C4-2B (cell line): ENCODE measurements around the gene SF3B3.
A peak's percentile ranks its signal among the peaks of the same experiment; 100 is the strongest.

Experiments
- H3K27ac ChIP-seq: fragments of 450-650 bp; 2 replicates; pipeline ENCODE4 v1.5.1; 2017
- ZFX ChIP-seq: fragments of 450-650 bp; IDR thresholded peaks from 2 replicates; pipeline ENCODE4 v1.6.1; 2017
- TF ChIP-seq, protein P1 (sequence below): fragments of 450-650 bp; conservative IDR thresholded peaks from 2 replicates; pipeline ENCODE4 v1.5.1; 2017; ENCODE audit warnings: mild to moderate bottlenecking

Gene SF3B3

DNA sequence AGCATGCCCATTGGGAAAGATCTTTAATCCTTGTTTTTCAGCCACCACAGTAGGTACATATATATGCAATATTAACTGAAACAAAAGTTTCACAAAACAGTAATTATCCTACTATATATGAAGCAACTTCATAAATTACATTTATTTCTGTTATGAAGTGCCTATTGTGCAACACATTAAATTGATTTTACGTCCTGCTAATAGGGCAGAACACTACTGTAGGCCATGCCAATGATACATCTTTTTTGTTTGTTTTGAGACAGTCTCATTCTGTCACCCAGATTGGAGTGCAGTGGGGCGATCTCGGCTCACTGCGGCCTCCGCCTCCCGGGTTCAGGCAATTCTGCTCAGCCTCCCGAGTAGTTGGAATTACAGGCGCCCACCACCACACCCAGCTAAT lies 29.1 kb downstream of the SF3B3 start:
- TF ChIP-seq, protein P1, sequence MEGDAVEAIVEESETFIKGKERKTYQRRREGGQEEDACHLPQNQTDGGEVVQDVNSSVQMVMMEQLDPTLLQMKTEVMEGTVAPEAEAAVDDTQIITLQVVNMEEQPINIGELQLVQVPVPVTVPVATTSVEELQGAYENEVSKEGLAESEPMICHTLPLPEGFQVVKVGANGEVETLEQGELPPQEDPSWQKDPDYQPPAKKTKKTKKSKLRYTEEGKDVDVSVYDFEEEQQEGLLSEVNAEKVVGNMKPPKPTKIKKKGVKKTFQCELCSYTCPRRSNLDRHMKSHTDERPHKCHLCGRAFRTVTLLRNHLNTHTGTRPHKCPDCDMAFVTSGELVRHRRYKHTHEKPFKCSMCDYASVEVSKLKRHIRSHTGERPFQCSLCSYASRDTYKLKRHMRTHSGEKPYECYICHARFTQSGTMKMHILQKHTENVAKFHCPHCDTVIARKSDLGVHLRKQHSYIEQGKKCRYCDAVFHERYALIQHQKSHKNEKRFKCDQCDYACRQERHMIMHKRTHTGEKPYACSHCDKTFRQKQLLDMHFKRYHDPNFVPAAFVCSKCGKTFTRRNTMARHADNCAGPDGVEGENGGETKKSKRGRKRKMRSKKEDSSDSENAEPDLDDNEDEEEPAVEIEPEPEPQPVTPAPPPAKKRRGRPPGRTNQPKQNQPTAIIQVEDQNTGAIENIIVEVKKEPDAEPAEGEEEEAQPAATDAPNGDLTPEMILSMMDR: no peak
- TF ChIP-seq ZFX: no peak

GRCh38 chr16:70553645-70554044 lies 30.0 kb downstream of the SF3B3 start:
- no peak overlapping the region for H3K27ac ChIP-seq
- TF ChIP-seq, protein P1: no peak
- no peak for TF ChIP-seq ZFX

More for the DNA sequence above, 29.1 kb downstream of the SF3B3 start:
- no peak overlapping the region for H3K27ac ChIP-seq

DNA sequence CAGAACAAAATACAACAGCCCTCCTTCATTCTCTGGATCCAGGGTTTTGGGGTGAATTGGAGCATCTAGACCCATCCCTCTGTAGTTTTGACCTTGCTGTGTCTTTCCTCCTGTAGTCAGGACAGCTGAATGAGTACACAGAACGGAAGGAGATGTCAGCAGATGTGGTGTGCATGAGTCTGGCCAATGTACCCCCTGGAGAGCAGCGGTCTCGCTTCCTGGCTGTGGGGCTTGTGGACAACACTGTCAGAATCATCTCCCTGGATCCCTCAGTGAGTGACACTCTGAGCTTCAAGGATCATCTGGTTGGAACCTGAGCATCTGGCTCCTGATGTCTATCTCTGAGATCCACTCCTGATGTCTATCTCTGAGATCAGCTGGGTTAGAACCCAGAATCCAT lies 32.4 kb downstream of the SF3B3 start:
- TF ChIP-seq, protein P1: no peak
- TF ChIP-seq ZFX: no peak
- no peak overlapping the region for H3K27ac ChIP-seq

DNA sequence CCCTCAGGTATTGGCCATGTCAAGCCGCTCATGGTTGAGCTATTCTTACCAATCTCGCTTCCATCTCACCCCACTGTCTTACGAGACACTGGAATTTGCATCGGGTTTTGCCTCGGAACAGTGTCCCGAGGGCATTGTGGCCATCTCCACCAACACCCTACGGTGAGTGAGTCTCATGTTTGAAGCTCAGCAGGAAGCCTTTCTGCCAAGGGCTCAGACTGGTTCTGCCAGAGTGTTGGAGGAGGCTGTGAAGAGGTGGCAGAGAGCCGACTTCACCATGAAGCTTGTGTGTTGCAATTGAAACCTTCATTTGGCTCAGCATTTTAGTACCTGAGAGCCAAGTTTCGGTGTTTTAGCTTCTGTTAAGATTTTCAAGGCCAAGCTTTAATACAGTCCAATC lies 38.0 kb downstream of the SF3B3 start:
- TF ChIP-seq, protein P1: no peak
- no peak for TF ChIP-seq ZFX
- peak overlapping the region; percentile 52 for H3K27ac ChIP-seq

GRCh38 chr16:70563636-70564035 lies 40.0 kb downstream of the SF3B3 start:
- no peak overlapping the region for H3K27ac ChIP-seq

GRCh38 chr16:70565053-70565452 lies 41.4 kb downstream of the SF3B3 start:
- no peak for TF ChIP-seq ZFX
- TF ChIP-seq, protein P1: no peak
- H3K27ac ChIP-seq: no peak overlapping the region

More at GRCh38 chr16:70563636-70564035, 40.0 kb downstream of the SF3B3 start:
- TF ChIP-seq ZFX: no peak
- TF ChIP-seq, protein P1: no peak

- TF ChIP-seq, protein P1: no peak
- H3K27ac ChIP-seq: no peak overlapping the region
Observed at GRCh38 chr16:70568601-70569237, 45.1 kb downstream of the SF3B3 start.
